ENCODE measurements around the gene CCDC60.
"Not testable (repeated sequence)": the region's sequence is repeated elsewhere in the genome, so short reads cannot be mapped to it uniquely, and the experiment has no call there.

CCDC60 gene

GRCh38 chr12:119338593-119339363, 4.2 kb downstream of the CCDC60 start:
- peak; percentile 54 for DNase-seq (ENCODE audit: low spot score)

GRCh38 chr12:119340578-119340977, 6.0 kb downstream of the CCDC60 start:
- no peak for DNase-seq (ENCODE audit: low spot score)

GRCh38 chr12:119341020-119341419, 6.5 kb downstream of the CCDC60 start:
- no peak for DNase-seq (ENCODE audit: low spot score)

GRCh38 chr12:119341988-119342387, 7.5 kb downstream of the CCDC60 start:
- no peak for DNase-seq (ENCODE audit: low spot score)

- DNase-seq (ENCODE audit: low spot score), result no peak
These were observed 8.6 kb downstream of the CCDC60 start for GRCh38 chr12:119343130-119343529.

GRCh38 chr12:119354172-119354571, 19.6 kb downstream of the CCDC60 start:
- DNase-seq (ENCODE audit: low spot score), result no peak

- not testable (repeated sequence) for DNase-seq (ENCODE audit: low spot score)
These were observed 25.8 kb downstream of the CCDC60 start for GRCh38 chr12:119360366-119360765.

GRCh38 chr12:119363037-119363436, 28.5 kb downstream of the CCDC60 start:
- DNase-seq (ENCODE audit: low spot score), result no peak

GRCh38 chr12:119363490-119363889, 29.0 kb downstream of the CCDC60 start:
- DNase-seq (ENCODE audit: low spot score), result peak; percentile 57

GRCh38 chr12:119365451-119365850, 30.9 kb downstream of the CCDC60 start:
- DNase-seq (ENCODE audit: low spot score), result no peak

- DNase-seq (ENCODE audit: low spot score), result no peak
These were observed 31.5 kb downstream of the CCDC60 start for GRCh38 chr12:119366007-119366406.

GRCh38 chr12:119369161-119369560, 34.6 kb downstream of the CCDC60 start:
- DNase-seq (ENCODE audit: low spot score), result no peak

- no peak for DNase-seq (ENCODE audit: low spot score)
These were observed 35.5 kb downstream of the CCDC60 start for GRCh38 chr12:119369907-119370546.

GRCh38 chr12:119372540-119372939, 38.0 kb downstream of the CCDC60 start:
- no peak for DNase-seq (ENCODE audit: low spot score)

- DNase-seq (ENCODE audit: low spot score), result no peak
These were observed 38.5 kb downstream of the CCDC60 start for GRCh38 chr12:119373001-119373400.

GRCh38 chr12:119373666-119374065, 39.1 kb downstream of the CCDC60 start:
- no peak for DNase-seq (ENCODE audit: low spot score)

GRCh38 chr12:119374635-119375034, 40.1 kb downstream of the CCDC60 start:
- DNase-seq (ENCODE audit: low spot score), result no peak

- DNase-seq (ENCODE audit: low spot score), result no peak
These were observed 40.8 kb downstream of the CCDC60 start for GRCh38 chr12:119375075-119375882.

GRCh38 chr12:119375883-119376190, 41.3 kb downstream of the CCDC60 start:
- DNase-seq (ENCODE audit: low spot score), result no peak

- no peak for DNase-seq (ENCODE audit: low spot score)
These were observed 44.4 kb downstream of the CCDC60 start for GRCh38 chr12:119378903-119379302.

GRCh38 chr12:119381471-119382235, 47.1 kb downstream of the CCDC60 start:
- DNase-seq (ENCODE audit: low spot score), result no peak

GRCh38 chr12:119383206-119383605, 48.7 kb downstream of the CCDC60 start:
- DNase-seq (ENCODE audit: low spot score), result no peak
